H1 (cell line): ENCODE results near the gene NEU3. TPM values are rescaled to one million over a fixed set of nuclear protein-coding genes. Genes with fewer than 3 reads are reported as not detected.

ENCODE experiments used
- CTCF ChIA-PET: fragments of 300-600 bp; sonication (Branson Sonifier 250); formaldehyde crosslinking; loops from one replicate; lab custom pipeline; 2021; ENCODE audit not compliant: partially characterized antibody; lab: Charles Lee
- POLR2A ChIA-PET: fragments of 300-600 bp; sonication (Branson Sonifier 250); formaldehyde crosslinking; loops from one replicate; lab custom pipeline; 2021; ENCODE audit warnings: inconsistent platforms; ENCODE audit not compliant: partially characterized antibody; lab: Charles Lee
- DNase-seq, 2 experiments: peaks; one replicate each; pipeline versions ENCODE4 v3.0.0 to v3.0.0-alpha.2; 2010 to 2022; ENCODE audit warnings: low spot score in 2 of 2, low read depth in 1 of 2, mixed read lengths in 1 of 2
- FAIRE-seq: peaks from 2 replicates; lab custom pipeline; 2011; peaks lifted over from hg19 to GRCh38; lab: Jason Lieb, UNC
- H2AFZ ChIP-seq: 2 replicates; pipeline ENCODE4 v1.8.1; 2012; ENCODE audit warnings: low read length, inconsistent platforms
- H2AK5ac ChIP-seq: 2 replicates; pipeline ENCODE4 v1.6.1; 2013; ENCODE audit warnings: low read depth, low read length
- H2BK120ac ChIP-seq: replicated peaks from 2 replicates; pipeline ENCODE3; 2013; ENCODE audit warnings: low read depth, low read length, inconsistent platforms
- H2BK12ac ChIP-seq: 2 replicates; pipeline ENCODE4 v1.6.1; 2013; ENCODE audit warnings: low read depth, low read length
- H2BK15ac ChIP-seq: 2 replicates; pipeline ENCODE4 v1.6.1; 2013; ENCODE audit warnings: low read length
- H2BK20ac ChIP-seq: 2 replicates; pipeline ENCODE4 v1.6.1; 2013; ENCODE audit warnings: low read length
- H2BK5ac ChIP-seq: 2 replicates; pipeline ENCODE4 v1.6.1; 2013; ENCODE audit warnings: low read depth, low read length
- H3K14ac ChIP-seq: 2 replicates; pipeline ENCODE4 v1.6.1; 2013; ENCODE audit warnings: inconsistent platforms; ENCODE audit not compliant: insufficient read length
- H3K18ac ChIP-seq: 2 replicates; pipeline ENCODE4 v1.6.1; 2013; ENCODE audit warnings: low read length; ENCODE audit errors: extremely low read depth
- H3K23ac ChIP-seq: 2 replicates; pipeline ENCODE4 v1.6.1; 2013; ENCODE audit warnings: inconsistent platforms; ENCODE audit not compliant: insufficient read length
- H3K23me2 ChIP-seq: 2 replicates; pipeline ENCODE4 v1.6.1; 2013; ENCODE audit warnings: low read depth, low read length
- H3K27ac ChIP-seq: 2 replicates; pipeline ENCODE4 v1.6.1; 2011; ENCODE audit warnings: low read depth, low read length, inconsistent platforms
- H3K27me3 ChIP-seq, 4 experiments: replicated peaks in 1 of 4; 1 replicate in 1 of 4; 2 replicates in 3 of 4; pipeline versions ENCODE4 v1.6.1 to v1.8.1; 2011 to 2013; ENCODE audit warnings: low read length in 3 of 4, mild to moderate bottlenecking in 3 of 4, inconsistent platforms in 2 of 4, mixed read lengths in 2 of 4, moderate library complexity in 1 of 4; ENCODE audit not compliant: control insufficient read depth in 3 of 4, insufficient read depth in 3 of 4; ENCODE audit errors: extremely low read depth in 1 of 4
- H3K36me3 ChIP-seq, 4 experiments: 2 replicates each; pipeline versions ENCODE4 v1.6.1 to v1.8.1; 2011 to 2013; ENCODE audit warnings: mild to moderate bottlenecking in 4 of 4, low read length in 3 of 4, moderate library complexity in 2 of 4, control low read depth in 1 of 4, inconsistent platforms in 1 of 4; ENCODE audit not compliant: insufficient read depth in 4 of 4, control insufficient read depth in 2 of 4
- H3K4ac ChIP-seq: replicated peaks from 2 replicates; pipeline ENCODE3; 2013; ENCODE audit warnings: low read length, low read depth, mixed read lengths, inconsistent platforms; ENCODE audit not compliant: insufficient read length
- H3K4me1 ChIP-seq, 4 experiments: replicated peaks in 1 of 4; 1 replicate in 1 of 4; 2 replicates in 3 of 4; pipeline versions ENCODE4 v1.6.1 to v1.8.1; 2011 to 2013; ENCODE audit warnings: low read length in 3 of 4, inconsistent platforms in 2 of 4, mixed read lengths in 1 of 4; ENCODE audit not compliant: insufficient read depth in 4 of 4, control insufficient read depth in 3 of 4
- H3K4me2 ChIP-seq, 2 experiments: 2 replicates each; pipeline versions ENCODE4 v1.6.1 to v1.8.1; 2011 to 2013; ENCODE audit warnings: low read depth in 2 of 2, low read length in 2 of 2, control low read depth in 1 of 2, inconsistent platforms in 1 of 2, mild to moderate bottlenecking in 1 of 2; ENCODE audit not compliant: insufficient read depth in 1 of 2
- H3K4me3 ChIP-seq, 4 experiments: fragments of 200-600, 300-600 bp in 1 of 4; sonication (generic), shearing (Covaris generic), sonication (Bioruptor Twin) in 1 of 4; 2 replicates each; pipeline versions ENCODE4 v1.5.1 to v1.8.1; 2011 to 2016; ENCODE audit warnings: low read length in 4 of 4, low read depth in 3 of 4, control low read depth in 2 of 4, inconsistent platforms in 2 of 4, mild to moderate bottlenecking in 2 of 4, mixed read lengths in 1 of 4, moderate library complexity in 1 of 4; ENCODE audit not compliant: insufficient read depth in 2 of 4; ENCODE audit errors: extremely low read depth in 1 of 4
- H3K56ac ChIP-seq: replicated peaks from 2 replicates; pipeline ENCODE3; 2013; ENCODE audit warnings: low read depth, mild to moderate bottlenecking, mixed read lengths, low read length, inconsistent platforms; ENCODE audit not compliant: insufficient read length
- H3K79me1 ChIP-seq: 2 replicates; pipeline ENCODE4 v1.6.1; 2013; ENCODE audit warnings: low read depth, low read length, control low read depth
- H3K79me2 ChIP-seq, 2 experiments: 2 replicates each; pipeline versions ENCODE4 v1.6.1 to v1.8.1; 2012 to 2013; ENCODE audit warnings: low read length in 2 of 2, mild to moderate bottlenecking in 2 of 2, inconsistent platforms in 1 of 2; ENCODE audit not compliant: insufficient read depth in 2 of 2, control insufficient read depth in 1 of 2
- H3K9ac ChIP-seq, 4 experiments: replicated peaks in 1 of 4; 1 replicate in 1 of 4; 2 replicates in 3 of 4; pipeline versions ENCODE4 v1.6.1 to v1.8.1; 2011 to 2013; ENCODE audit warnings: low read depth in 3 of 4, low read length in 3 of 4, control low read depth in 2 of 4, mild to moderate bottlenecking in 2 of 4, moderate library complexity in 2 of 4, inconsistent platforms in 1 of 4; ENCODE audit errors: extremely low read depth in 1 of 4
- H3K9me3 ChIP-seq, 2 experiments: 2 replicates each; pipeline versions ENCODE4 v1.6.1 to v1.8.1; 2012 to 2013; ENCODE audit warnings: mild to moderate bottlenecking in 2 of 2, moderate library complexity in 2 of 2, control low read depth in 1 of 2, inconsistent platforms in 1 of 2, low read depth in 1 of 2, low read length in 1 of 2, mixed read lengths in 1 of 2; ENCODE audit not compliant: insufficient read depth in 2 of 2
- H4K20me1 ChIP-seq, 2 experiments: replicated peaks in 1 of 2; 2 replicates each; pipeline versions ENCODE3 to v1.8.1; 2011 to 2013; ENCODE audit warnings: inconsistent platforms in 2 of 2, low read length in 2 of 2, mild to moderate bottlenecking in 1 of 2; ENCODE audit not compliant: insufficient read depth in 2 of 2, control insufficient read depth in 1 of 2
- H4K5ac ChIP-seq: 2 replicates; pipeline ENCODE4 v1.6.1; 2013; ENCODE audit warnings: low read length, low read depth, mixed read lengths, inconsistent platforms; ENCODE audit not compliant: insufficient read length
- H4K8ac ChIP-seq: 2 replicates; pipeline ENCODE4 v1.8.0; 2013; ENCODE audit warnings: mild to moderate bottlenecking, moderate library complexity, low read length, inconsistent platforms; ENCODE audit not compliant: insufficient read depth; ENCODE audit errors: extremely low read depth
- H4K91ac ChIP-seq: replicated peaks from 2 replicates; pipeline ENCODE3; 2013; ENCODE audit warnings: low read length, mixed read lengths, inconsistent platforms; ENCODE audit not compliant: insufficient read length
- ASH2L ChIP-seq: fragments of 200-600, 300-600 bp; sonication (generic); IDR thresholded peaks from one replicate; pipeline ENCODE4 v1.7.1; 2017; ENCODE audit warnings: low read length
- BCL11A ChIP-seq, 2 experiments: IDR thresholded peaks; one replicate each; pipeline ENCODE4 v1.6.1; 2011; ENCODE audit warnings: low read depth in 2 of 2, low read length in 2 of 2, mild to moderate bottlenecking in 2 of 2
- BRCA1 ChIP-seq: IDR thresholded peaks from 2 replicates; pipeline ENCODE4 v1.6.1; 2012; ENCODE audit warnings: low read depth, low read length, improper control_type of control experiment
- CBX5 ChIP-seq: fragments of 300-800, 300-1000 bp; sonication (generic); IDR thresholded peaks from 2 replicates; pipeline ENCODE4 v1.7.1; 2016; ENCODE audit warnings: antibody characterized with exemption, low read length, low read depth
- CEBPB ChIP-seq: IDR thresholded peaks from 2 replicates; pipeline ENCODE4 v1.6.1; 2012; ENCODE audit warnings: low read depth, low read length
- CHD1 ChIP-seq: IDR thresholded peaks from 2 replicates; pipeline ENCODE4 v1.6.1; 2012; ENCODE audit warnings: low read depth, low read length, improper control_type of control experiment
- E2F6 ChIP-seq: IDR thresholded peaks from 2 replicates; pipeline ENCODE4 v1.6.1; 2012; ENCODE audit warnings: inconsistent platforms
- JUN ChIP-seq: IDR thresholded peaks from 2 replicates; pipeline ENCODE4 v1.6.1; 2011; ENCODE audit warnings: low read depth, mild to moderate bottlenecking, improper control_type of control experiment, low read length
- NRF1 ChIP-seq: IDR thresholded peaks from 2 replicates; pipeline ENCODE4 v1.6.1; 2011; ENCODE audit warnings: mild to moderate bottlenecking, low read depth, low read length, improper control_type of control experiment
- RBBP5 ChIP-seq: IDR thresholded peaks from 2 replicates; pipeline ENCODE4 v1.7.1; 2012; ENCODE audit warnings: low read depth, mild to moderate bottlenecking, inconsistent platforms, low read length, moderate library complexity, borderline replicate concordance
- RFX5 ChIP-seq: IDR thresholded peaks from 2 replicates; pipeline ENCODE4 v1.6.1; 2011; ENCODE audit warnings: low read depth, low read length, improper control_type of control experiment, borderline replicate concordance
- SAP30 ChIP-seq: fragments of 300-600 bp; sonication (generic); IDR thresholded peaks from 2 replicates; pipeline ENCODE4 v1.7.1; 2012; ENCODE audit warnings: low read length, moderate library complexity, mild to moderate bottlenecking, inconsistent platforms; ENCODE audit not compliant: insufficient read depth, insufficient replicate concordance
- SIN3A ChIP-seq, 2 experiments: IDR thresholded peaks in 1 of 2; conservative IDR thresholded peaks in 1 of 2; 2 replicates each; pipeline ENCODE4 v1.6.1; 2011 to 2012; ENCODE audit warnings: low read length in 2 of 2, improper control_type of control experiment in 1 of 2, low read depth in 1 of 2, mild to moderate bottlenecking in 1 of 2
- SP1 ChIP-seq: IDR thresholded peaks from 2 replicates; pipeline ENCODE4 v1.6.1; 2011; ENCODE audit warnings: low read depth, low read length
- WGBS, 2 experiments: shearing (Covaris generic) in 1 of 2; methylation state at CpG; one replicate each; pipeline versions ENCODE4 v1.1.6 to v1.1.7; 2013 to 2015; ENCODE audit warnings: low lambda C conversion rate in 2 of 2, mixed read lengths in 2 of 2, inconsistent platforms in 1 of 2, low coverage in 1 of 2, missing lambda C conversion rate in 1 of 2; ENCODE audit not compliant: insufficient replicate concordance in 2 of 2, insufficient coverage in 1 of 2, insufficient read length in 1 of 2; ENCODE audit errors: extremely low coverage in 1 of 2, missing lambda C conversion rate in 1 of 2; 5-methylcytosine and 5-hydroxymethylcytosine counted together
- polyA plus RNA-seq, 7 experiments: library from polyadenylated mRNA; depleted of rRNA in 3 of 7; stranded (reverse) in 5 of 7; unstranded in 2 of 7; fragments of >200 nt in 5 of 7; fragments of 200-250 nt in 2 of 7; gene quantifications; 1 replicate in 5 of 7; 2 replicates in 1 of 7; 4 replicates in 1 of 7; pipeline versions ENCODE4 v1.2.1 to v1.2.3, GENCODE V29; 2011 to 2013; ENCODE audit warnings: missing spikeins in 2 of 7, mixed read lengths in 2 of 7
- total RNA-seq: library from RNA; stranded (reverse); fragmentation: NEBNext Ultra II Directional; extraction: Animal tissue kit (Norgen Biotek cat#: 25700); gene quantifications from 2 replicates; pipeline ENCODE4 v1.2.1, GENCODE V29; 2021

Gene NEU3
- total and polyA plus RNA-seq, 2 of the 8 experiments (the other 6 are each of a cell fraction or from before 2014, with no cell fraction given), result 8.9 to 15.6 TPM

GRCh38 chr11:74953451-74953850 is 35.3 kb upstream of the NEU3 start:
- Histone ChIP-seq H2BK5ac (no peak overlapping the region), H3K9ac (no peak overlapping the region), H3K56ac (no peak overlapping the region), H4K20me1 (peaks cover 3 to 6% of the 10 kb centered on the region in 2 experiments), H3K23ac (no peak overlapping the region), H2BK15ac (no peak overlapping the region), H2BK20ac (no peak overlapping the region), H3K4me1 (no peaks in the 10 kb centered on the region; a peak in 1 of 7 replicates), H3K4me3 (no peak overlapping the region), H3K14ac (no peak overlapping the region), H3K18ac (no peak overlapping the region), H4K5ac (no peak overlapping the region), H3K79me2 (peaks cover 6 to 90% of the 10 kb centered on the region in 2 experiments), H2BK120ac (no peak overlapping the region), H4K91ac (no peak overlapping the region), H2AK5ac (no peak overlapping the region), H3K27ac (no peak overlapping the region), H2BK12ac (no peak overlapping the region), H3K27me3 (no peaks in the 10 kb centered on the region), H3K23me2 (peaks cover 5% of the 10 kb centered on the region), H4K8ac (no peak overlapping the region), H3K9me3 (no peaks in the 10 kb centered on the region), H3K36me3 (peaks cover 0 to 9% (median 0%) of the 10 kb centered on the region in 4 experiments; a peak in 2 of 8 replicates), H2AFZ (no peak overlapping the region), H3K79me1 (peaks cover 5% of the 10 kb centered on the region), H3K4ac (no peak overlapping the region), H3K4me2 (no peak overlapping the region)
- no peak for FAIRE-seq
- ChIA-PET CTCF (interaction anchor here (1.7 kb wide), 1 partner anchor 12 kb away, joined by 6 read pairs; no protein-coding TSS in a partner anchor), POLR2A (interaction anchor here (1.8 kb wide), 1 partner anchor 12 kb away, joined by 5 read pairs; no protein-coding TSS in a partner anchor)
- 98% methylated on average over 5 of the region's 5 CpGs; no CpG with 5 or more reads in 1 of the 2 experiments for WGBS, 2 experiments
- no peak for DNase-seq
- no peak for TF ChIP-seq ASH2L
- TF ChIP-seq RFX5, result no peak
- no peak for TF ChIP-seq CHD1
- no peak for TF ChIP-seq NRF1
- TF ChIP-seq JUN, result no peak
- no peak for TF ChIP-seq CBX5
- TF ChIP-seq RBBP5, result no peak
- no peak for TF ChIP-seq SAP30
- no peak for TF ChIP-seq BCL11A (IDR thresholded peaks at IDR 0.05; ENCODE audit: low read depth in 2 of 2, low read length in 2 of 2)
- no peak for TF ChIP-seq CEBPB
- no peak for TF ChIP-seq SIN3A (conservative IDR thresholded peaks at IDR 0.05 in 1 of 2, IDR thresholded peaks at IDR 0.05 in 1 of 2; ENCODE audit: low read depth in 1 of 2, low read length in 2 of 2)
- no peak for TF ChIP-seq BRCA1
- no peak for TF ChIP-seq SP1
- no peak for TF ChIP-seq E2F6
